C4-2B (cell line): ENCODE measurements around the gene ZDHHC20.

Experiments used
- H3K27ac ChIP-seq: fragments of 450-650 bp; 2 replicates; pipeline ENCODE4 v1.5.1; 2017
- ZFX ChIP-seq: fragments of 450-650 bp; IDR thresholded peaks from 2 replicates; pipeline ENCODE4 v1.6.1; 2017
- TF ChIP-seq, protein P1 (sequence below): fragments of 450-650 bp; conservative IDR thresholded peaks from 2 replicates; pipeline ENCODE4 v1.5.1; 2017; ENCODE audit warnings: mild to moderate bottlenecking

ZDHHC20 gene

DNA sequence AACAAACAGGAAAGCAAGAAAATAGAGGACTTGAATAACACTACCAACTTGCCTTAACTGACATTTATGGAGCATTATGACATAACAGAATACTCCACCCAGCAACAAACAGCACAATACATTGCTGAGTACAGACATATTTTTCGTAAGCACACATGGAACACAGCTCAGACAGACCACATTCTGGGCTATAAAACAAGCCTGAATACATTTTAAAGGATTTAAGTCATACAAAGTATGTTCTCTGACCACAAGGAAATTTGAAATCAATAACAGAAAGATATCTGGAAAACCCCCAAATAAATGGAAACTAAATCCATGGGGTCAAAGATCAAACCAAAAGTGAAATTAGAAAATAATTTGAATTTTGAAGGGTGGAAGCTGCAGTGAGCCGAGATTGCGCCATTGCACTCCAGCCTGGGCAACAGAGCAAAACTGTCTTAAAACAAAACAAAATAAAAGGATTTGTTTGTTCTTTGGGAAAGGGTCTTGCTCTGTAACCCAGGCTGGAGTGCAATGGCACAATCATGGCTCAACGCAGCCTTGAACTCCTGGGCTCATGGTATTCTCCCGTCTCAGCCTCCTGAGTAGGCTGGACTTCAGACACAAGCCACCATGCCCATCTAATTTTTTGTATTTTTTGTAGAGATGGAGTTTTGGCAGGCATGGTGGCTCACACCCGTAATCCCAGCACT is 5.6 kb downstream of the ZDHHC20 start:
- H3K27ac ChIP-seq, result no peak overlapping the region
- TF ChIP-seq, protein P1, sequence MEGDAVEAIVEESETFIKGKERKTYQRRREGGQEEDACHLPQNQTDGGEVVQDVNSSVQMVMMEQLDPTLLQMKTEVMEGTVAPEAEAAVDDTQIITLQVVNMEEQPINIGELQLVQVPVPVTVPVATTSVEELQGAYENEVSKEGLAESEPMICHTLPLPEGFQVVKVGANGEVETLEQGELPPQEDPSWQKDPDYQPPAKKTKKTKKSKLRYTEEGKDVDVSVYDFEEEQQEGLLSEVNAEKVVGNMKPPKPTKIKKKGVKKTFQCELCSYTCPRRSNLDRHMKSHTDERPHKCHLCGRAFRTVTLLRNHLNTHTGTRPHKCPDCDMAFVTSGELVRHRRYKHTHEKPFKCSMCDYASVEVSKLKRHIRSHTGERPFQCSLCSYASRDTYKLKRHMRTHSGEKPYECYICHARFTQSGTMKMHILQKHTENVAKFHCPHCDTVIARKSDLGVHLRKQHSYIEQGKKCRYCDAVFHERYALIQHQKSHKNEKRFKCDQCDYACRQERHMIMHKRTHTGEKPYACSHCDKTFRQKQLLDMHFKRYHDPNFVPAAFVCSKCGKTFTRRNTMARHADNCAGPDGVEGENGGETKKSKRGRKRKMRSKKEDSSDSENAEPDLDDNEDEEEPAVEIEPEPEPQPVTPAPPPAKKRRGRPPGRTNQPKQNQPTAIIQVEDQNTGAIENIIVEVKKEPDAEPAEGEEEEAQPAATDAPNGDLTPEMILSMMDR, result no peak
- TF ChIP-seq ZFX, result no peak

DNA sequence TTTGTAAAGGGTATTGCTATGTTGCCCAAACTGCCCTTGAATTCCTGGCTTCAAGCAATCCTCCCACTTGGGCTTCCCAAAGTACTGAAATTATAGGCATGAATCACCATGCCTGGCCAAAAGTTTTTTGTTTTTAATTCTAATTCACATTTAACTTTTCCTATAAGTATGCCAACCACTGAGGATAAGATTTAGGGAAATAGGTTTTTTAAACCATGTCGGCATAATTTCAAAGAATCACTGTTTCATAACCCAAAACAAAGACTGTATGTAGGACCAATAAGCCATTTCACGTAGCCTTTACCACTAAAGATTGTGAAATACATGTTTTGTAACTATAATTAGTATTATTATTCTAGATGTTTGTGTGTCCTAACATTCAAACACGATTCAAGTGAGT is 8.2 kb downstream of the ZDHHC20 start:
- H3K27ac ChIP-seq, result no peak overlapping the region
- TF ChIP-seq, protein P1, result no peak
- TF ChIP-seq ZFX, result no peak

DNA sequence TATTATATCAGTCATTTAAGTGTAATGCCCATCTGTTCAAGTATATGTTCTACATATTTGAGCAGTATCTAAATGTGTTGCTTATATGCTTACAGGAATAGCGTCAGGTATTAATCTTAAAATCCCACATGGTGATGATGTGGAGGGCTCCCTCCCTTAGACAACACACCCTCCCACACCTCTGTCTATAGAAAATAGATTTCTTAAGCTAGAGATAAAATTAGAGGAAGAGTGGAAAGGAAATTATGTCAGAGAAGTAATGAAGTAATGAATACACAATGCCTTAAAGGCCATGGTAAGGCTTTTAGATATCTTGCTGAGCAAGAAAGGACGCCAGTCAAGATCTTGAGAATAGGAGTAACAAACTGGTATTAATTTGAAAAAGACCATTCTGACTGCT is 12.4 kb downstream of the ZDHHC20 start:
- TF ChIP-seq, protein P1, result no peak
- TF ChIP-seq ZFX, result no peak
- H3K27ac ChIP-seq, result no peak overlapping the region

DNA sequence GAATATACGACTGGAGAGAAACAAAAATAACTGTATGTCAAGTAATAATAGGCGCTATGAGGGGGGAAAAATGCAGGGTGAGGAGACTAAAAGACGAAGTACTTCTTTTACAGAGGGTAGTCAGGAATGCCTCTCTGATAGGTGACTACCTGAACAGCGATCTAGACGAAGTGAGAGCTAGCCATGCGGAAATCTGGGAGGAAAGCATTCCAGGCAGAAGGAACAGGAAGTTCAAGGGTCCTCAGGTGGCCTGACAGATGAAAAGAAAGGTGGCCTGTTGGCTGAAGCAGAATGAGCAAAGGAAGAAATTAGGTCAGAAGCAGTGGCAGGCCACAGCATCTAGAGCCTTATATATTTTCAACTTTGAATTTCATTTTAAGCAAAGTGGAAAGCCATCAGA is 13.3 kb downstream of the ZDHHC20 start:
- TF ChIP-seq ZFX, result no peak; the same call in 1 of the 2 replicates
- TF ChIP-seq, protein P1, result no peak
- H3K27ac ChIP-seq, result no peak overlapping the region

DNA sequence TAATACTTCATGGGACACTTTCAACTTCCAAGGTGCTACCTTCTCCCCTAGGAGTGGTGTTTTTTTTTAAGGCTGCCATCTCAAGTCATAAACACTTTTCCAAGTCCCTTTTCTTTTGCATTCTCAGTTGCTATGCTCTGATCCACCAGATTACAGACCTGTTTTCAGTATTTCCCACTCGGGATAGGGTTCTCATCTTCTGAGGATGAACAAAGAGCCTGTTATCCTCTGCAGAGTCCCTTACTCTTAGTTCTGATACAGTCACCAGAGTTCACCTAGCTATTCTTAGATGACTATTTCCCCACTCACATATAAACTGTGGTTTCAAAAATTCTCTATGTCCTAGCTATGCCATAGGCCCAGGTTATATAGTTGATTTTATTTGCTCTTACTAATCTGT is 15.9 kb downstream of the ZDHHC20 start:
- TF ChIP-seq, protein P1, result no peak
- no peak for TF ChIP-seq ZFX
- H3K27ac ChIP-seq, result no peak overlapping the region

DNA sequence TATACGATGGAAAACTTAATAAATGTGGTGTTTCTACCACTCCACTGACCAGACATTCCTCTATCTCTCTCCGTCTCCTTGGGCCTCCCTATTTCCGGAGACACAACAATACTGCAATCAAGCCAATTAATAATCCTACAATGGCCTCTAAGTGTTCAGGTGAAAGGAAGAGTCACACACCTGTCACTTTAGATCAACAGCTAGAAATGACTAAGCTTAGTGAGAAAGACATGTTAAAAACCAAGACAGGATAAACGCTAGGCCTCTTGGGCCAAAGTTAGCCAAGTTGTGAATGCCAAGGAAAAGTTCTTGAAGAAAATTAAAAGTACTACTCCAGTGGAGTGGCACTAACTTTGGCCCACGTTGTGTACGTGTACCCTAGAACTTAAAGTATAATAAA is 22.5 kb downstream of the ZDHHC20 start:
- TF ChIP-seq ZFX, result no peak
- TF ChIP-seq, protein P1, result no peak
- no peak overlapping the region for H3K27ac ChIP-seq

DNA sequence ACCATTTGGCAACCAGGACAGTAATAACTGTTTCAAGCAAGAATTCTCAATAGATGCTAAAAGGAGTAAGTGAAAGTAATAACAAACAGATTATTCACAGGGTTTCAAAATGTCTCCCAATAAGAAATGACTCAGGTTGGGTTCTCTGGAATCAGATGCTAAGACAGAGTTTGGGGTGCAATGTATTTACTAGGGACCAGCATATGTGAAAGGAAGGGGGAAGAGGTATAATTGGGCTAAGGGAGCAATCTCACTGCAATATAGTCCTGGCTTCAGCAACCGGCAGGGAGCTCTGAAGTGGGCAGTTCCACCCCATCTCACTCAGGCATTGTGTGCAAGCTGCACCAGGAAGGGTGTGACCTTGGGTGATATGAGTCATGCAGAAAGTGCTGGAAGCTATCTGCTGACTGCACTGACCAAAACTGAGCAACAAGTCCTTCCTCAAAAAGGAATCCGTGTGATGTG is 23.4 kb downstream of the ZDHHC20 start:
- H3K27ac ChIP-seq, result no peak overlapping the region
- TF ChIP-seq, protein P1, result no peak
- no peak for TF ChIP-seq ZFX
